Gastrocnemius medialis (tissue), 4 donors: ENCODE results near the gene SUGT1. TPM values are rescaled to one million over a fixed set of nuclear protein-coding genes. Genes with fewer than 3 reads are reported as not detected.
"Not testable (repeated sequence)": the region's sequence is repeated elsewhere in the genome, so short reads cannot be mapped to it uniquely, and the experiment has no call there.

ENCODE experiments used
- ATAC-seq, 2 donors: fragments of 150-250 bp; one replicate each; pipeline ENCODE4 v1.9.1; 2016
- DNase-seq, 2 donors: peaks; one replicate each; pipeline ENCODE4 v3.0.0-alpha.2; 2019
- H3K27ac ChIP-seq, 4 donors: fragments of 200-600 bp; sonication (generic); 1 replicate in 1 of 4; 2 replicates in 3 of 4; pipeline ENCODE4 v1.5.1; 2016 to 2018; ENCODE audit warnings: mild to moderate bottlenecking in 2 of 4, moderate library complexity in 1 of 4
- H3K27me3 ChIP-seq, 3 donors: fragments of 200-600 bp; sonication (generic) in 2 of 3; 1 replicate in 1 of 3; 2 replicates in 2 of 3; pipeline versions ENCODE4 v1.5.1 to v1.6.0; 2016 to 2019; ENCODE audit warnings: mild to moderate bottlenecking in 1 of 3, moderate library complexity in 1 of 3
- H3K36me3 ChIP-seq, 2 donors: fragments of 200-600 bp; sonication (generic) in 1 of 2; one replicate each; pipeline ENCODE4 v1.5.1; 2017 to 2018
- H3K4me1 ChIP-seq, 2 donors: fragments of 200-600 bp; sonication (generic) in 1 of 2; one replicate each; pipeline ENCODE4 v1.5.1; 2016 to 2017; ENCODE audit warnings: mild to moderate bottlenecking in 2 of 2
- H3K4me3 ChIP-seq, 4 donors: fragments of 200-600 bp; sonication (generic) in 3 of 4; 1 replicate in 1 of 4; 2 replicates in 3 of 4; pipeline ENCODE4 v1.5.1; 2016 to 2019; ENCODE audit warnings: mild to moderate bottlenecking in 2 of 4
- H3K9me3 ChIP-seq, 3 donors: fragments of 200-600 bp; sonication (generic) in 2 of 3; 1 replicate in 1 of 3; 2 replicates in 2 of 3; pipeline ENCODE4 v1.5.1; 2016 to 2019
- POLR2A ChIP-seq, 2 donors: fragments of 450-650 bp; IDR thresholded peaks; one replicate each; pipeline ENCODE4 v1.6.1; 2017; ENCODE audit warnings: antibody characterized with exemption in 2 of 2, mild to moderate bottlenecking in 2 of 2, moderate library complexity in 2 of 2
- in situ Hi-C, 4 donors: fragments of 200-750 bp; cut with MboI; loops; one replicate each; pipeline versions ENCODE4 v1.15.0 to v1.8.0; 2017; ENCODE audit warnings: low sequenced_read_pairs in 4 of 4
- intact Hi-C: fragments of 100-400 bp; cut with DNase I; formaldehyde crosslinking; loops from one replicate; pipeline ENCODE4 v1.15.1; 2023; ENCODE audit warnings: low total_unique reads
- total RNA-seq, 4 donors: library from RNA; depleted of rRNA; stranded (reverse); fragments of >200 nt; gene quantifications; one replicate each; pipeline versions ENCODE4 v1.1.0 to v1.2.3, GENCODE V29; 2016
- TF ChIP-seq, protein P1 (sequence below), 5 experiments: fragments of 450-650 bp in 3 of 5; fragments of 200-600 bp in 2 of 5; sonication (generic) in 2 of 5; IDR thresholded peaks in 4 of 5; conservative IDR thresholded peaks in 1 of 5; 1 replicate in 4 of 5; 2 replicates in 1 of 5; pipeline ENCODE4 v1.5.1; 2016 to 2019; ENCODE audit warnings: antibody characterized with exemption in 5 of 5, mild to moderate bottlenecking in 3 of 5, moderate library complexity in 3 of 5

SUGT1 gene
- total RNA-seq, 4 donors from 2014 or later: 37.5 to 48.5 (median 40.1) TPM

DNA sequence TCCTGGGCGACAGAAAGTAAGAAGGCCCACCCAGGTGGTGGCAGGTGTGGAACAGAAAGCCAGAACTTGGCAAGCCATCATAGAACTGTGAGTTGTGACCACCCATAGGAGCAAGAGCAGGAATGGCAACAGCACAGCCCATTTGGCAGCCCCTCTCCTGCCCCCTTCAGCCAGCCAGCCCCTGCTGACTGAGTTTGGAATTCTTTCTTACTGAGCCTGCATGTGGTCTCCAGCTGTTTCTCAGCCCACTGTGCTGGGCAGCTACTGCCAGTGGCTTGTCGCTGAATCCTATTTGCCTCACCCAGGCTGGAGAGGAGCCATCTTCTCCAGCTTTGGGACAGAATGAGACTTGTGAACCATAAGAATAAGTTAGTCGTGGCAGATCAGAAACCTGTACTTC is 58.6 kb downstream of the SUGT1 start:
- H3K9me3 ChIP-seq: no peaks in the 10 kb centered on the region
- no peaks in the 10 kb centered on the region for H3K4me1 ChIP-seq
- DNase-seq: no peak
- intact Hi-C loops: no loop called here
- no peak for ATAC-seq
- no peak for TF ChIP-seq POLR2A (IDR thresholded peaks at IDR 0.05)
- TF ChIP-seq, protein P1, sequence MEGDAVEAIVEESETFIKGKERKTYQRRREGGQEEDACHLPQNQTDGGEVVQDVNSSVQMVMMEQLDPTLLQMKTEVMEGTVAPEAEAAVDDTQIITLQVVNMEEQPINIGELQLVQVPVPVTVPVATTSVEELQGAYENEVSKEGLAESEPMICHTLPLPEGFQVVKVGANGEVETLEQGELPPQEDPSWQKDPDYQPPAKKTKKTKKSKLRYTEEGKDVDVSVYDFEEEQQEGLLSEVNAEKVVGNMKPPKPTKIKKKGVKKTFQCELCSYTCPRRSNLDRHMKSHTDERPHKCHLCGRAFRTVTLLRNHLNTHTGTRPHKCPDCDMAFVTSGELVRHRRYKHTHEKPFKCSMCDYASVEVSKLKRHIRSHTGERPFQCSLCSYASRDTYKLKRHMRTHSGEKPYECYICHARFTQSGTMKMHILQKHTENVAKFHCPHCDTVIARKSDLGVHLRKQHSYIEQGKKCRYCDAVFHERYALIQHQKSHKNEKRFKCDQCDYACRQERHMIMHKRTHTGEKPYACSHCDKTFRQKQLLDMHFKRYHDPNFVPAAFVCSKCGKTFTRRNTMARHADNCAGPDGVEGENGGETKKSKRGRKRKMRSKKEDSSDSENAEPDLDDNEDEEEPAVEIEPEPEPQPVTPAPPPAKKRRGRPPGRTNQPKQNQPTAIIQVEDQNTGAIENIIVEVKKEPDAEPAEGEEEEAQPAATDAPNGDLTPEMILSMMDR (IDR thresholded peaks at IDR 0.05 in 4 of 5, conservative IDR thresholded peaks at IDR 0.05 in 1 of 5): no peak
- H3K36me3 ChIP-seq: no peaks in the 10 kb centered on the region
- in situ Hi-C loops: no loop called here
- no peaks in the 10 kb centered on the region for H3K27me3 ChIP-seq
- no peak overlapping the region for H3K27ac ChIP-seq
- H3K4me3 ChIP-seq: no peak overlapping the region

DNA sequence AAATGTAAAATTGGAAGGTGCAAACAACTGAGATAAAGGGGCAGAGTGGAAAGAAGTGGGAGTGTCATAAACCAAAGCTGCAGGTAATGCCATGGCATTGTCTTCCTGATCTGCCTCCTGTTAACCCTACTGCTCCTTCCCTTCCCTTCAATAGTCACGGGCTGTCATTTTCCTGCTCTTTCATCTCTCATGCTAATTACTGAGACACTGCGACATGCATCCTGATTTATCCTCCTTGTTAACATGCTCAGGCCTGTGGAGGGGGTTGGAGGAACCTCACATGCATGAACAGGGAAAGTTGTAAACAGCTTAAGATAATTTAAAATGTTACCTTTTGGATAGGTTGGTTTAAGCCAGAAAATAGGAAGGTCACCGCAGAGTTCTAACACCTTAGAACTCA is 59.7 kb downstream of the SUGT1 start:
- Histone ChIP-seq H3K9me3 (no peaks in the 10 kb centered on the region), H3K27ac (no peak overlapping the region), H3K27me3 (no peaks in the 10 kb centered on the region), H3K4me1 (no peaks in the 10 kb centered on the region), H3K4me3 (no peak overlapping the region), H3K36me3 (no peaks in the 10 kb centered on the region)
- ATAC-seq: no peak
- no peak for DNase-seq
- intact Hi-C loops: no loop called here
- in situ Hi-C loops: no loop called here
- TF ChIP-seq, protein P1 (IDR thresholded peaks at IDR 0.05 in 4 of 5, conservative IDR thresholded peaks at IDR 0.05 in 1 of 5): no peak
- no peak for TF ChIP-seq POLR2A (IDR thresholded peaks at IDR 0.05)

DNA sequence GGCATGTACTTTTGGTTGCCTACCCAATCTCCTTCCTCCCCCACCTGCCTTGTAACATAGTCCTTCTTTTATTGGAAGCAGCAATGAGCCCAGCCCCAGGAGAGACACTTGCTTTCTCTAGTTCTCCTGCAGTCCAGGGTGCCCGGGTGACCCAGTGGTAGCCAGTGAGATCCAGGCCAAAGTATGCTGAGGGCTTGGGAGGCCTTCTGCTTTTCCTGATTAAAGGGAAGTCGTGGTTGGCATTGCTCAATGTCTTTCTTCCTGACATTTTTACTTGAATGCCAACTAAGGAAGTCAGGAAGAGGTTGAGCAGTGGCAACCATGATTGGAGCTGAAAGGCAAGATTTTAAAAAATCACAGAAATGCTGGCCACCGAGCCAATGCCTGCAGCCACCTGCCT is 61.3 kb downstream of the SUGT1 start:
- in situ Hi-C loops: no loop called here
- Histone ChIP-seq H3K4me1 (no peaks in the 10 kb centered on the region), H3K27ac (no peak overlapping the region), H3K36me3 (no peaks in the 10 kb centered on the region), H3K27me3 (no peaks in the 10 kb centered on the region), H3K9me3 (no peaks in the 10 kb centered on the region), H3K4me3 (no peak overlapping the region)
- intact Hi-C loops: no loop called here
- TF ChIP-seq POLR2A (IDR thresholded peaks at IDR 0.05): no peak
- TF ChIP-seq, protein P1 (IDR thresholded peaks at IDR 0.05 in 4 of 5, conservative IDR thresholded peaks at IDR 0.05 in 1 of 5): no peak
- ATAC-seq (no peak), DNase-seq (peak; percentile 18 to 26)

DNA sequence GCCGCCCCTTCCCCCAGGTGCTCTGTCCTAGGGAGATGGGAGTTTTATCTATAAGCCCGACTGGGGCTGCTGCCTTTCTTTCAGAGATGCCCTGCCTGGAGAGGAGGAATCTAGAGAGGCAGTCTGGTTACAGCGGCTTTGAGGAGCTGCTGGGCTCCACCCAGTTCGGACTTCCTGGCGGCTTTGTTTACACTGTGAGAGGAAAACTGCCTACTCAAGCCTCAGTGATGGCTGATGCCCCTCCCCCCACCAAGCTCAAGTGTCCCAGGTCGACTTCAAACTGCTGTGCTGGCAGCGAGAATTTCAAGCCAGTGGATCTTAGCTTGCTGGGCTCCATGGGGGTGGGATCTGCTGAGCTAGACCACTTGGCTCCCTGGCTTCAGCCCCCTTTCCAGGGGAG is 68.3 kb downstream of the SUGT1 start:
- in situ Hi-C loops, H3K4me3 ChIP-seq, intact Hi-C loops, H3K9me3 ChIP-seq, H3K27ac ChIP-seq, H3K36me3 ChIP-seq, DNase-seq, ATAC-seq, H3K4me1 ChIP-seq, H3K27me3 ChIP-seq: not testable (repeated sequence)

DNA sequence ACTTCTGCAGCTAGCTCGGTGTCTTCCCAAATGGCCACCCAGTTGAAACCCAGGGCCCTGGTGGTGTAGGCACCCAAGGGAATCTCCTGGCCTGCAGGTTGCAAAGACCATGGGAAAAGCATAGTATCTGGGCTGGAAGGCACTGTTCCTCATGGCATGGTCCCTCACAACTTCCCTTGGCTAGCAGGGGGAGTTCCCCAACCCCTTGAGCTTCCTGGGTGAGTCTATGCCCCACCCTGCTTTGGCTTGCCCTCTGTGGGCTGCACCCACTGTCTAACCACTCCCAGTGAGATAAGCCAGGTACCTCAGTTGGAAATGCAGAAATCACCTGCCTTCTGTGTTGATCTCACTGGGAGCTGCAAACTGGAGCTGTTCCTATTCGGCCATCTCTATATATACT is 68.7 kb downstream of the SUGT1 start:
- H3K27me3 ChIP-seq, H3K9me3 ChIP-seq, H3K36me3 ChIP-seq, H3K4me3 ChIP-seq, H3K27ac ChIP-seq, H3K4me1 ChIP-seq, ATAC-seq, intact Hi-C loops, in situ Hi-C loops, DNase-seq: not testable (repeated sequence)

DNA sequence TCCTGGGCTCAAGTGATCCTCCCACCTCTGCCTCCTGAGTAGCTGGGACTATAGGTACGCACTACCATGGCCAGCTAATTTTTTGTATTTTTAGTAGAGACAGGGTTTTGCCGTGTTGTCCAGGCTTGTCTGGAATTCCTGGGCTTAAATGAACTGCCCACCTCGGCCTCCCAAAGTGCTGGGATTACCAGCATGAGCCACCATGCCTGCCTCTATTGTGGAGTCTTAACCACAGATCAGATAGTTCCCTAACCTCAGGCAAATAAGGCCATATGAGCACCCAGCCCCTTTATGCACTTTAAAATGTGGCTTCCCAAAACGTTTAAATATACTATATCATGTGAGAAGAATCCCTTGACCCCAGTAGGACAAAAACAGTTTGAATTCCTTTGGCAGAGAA is 70.5 kb downstream of the SUGT1 start:
- no peaks in the 10 kb centered on the region for H3K9me3 ChIP-seq
- H3K27me3 ChIP-seq: no peaks in the 10 kb centered on the region
- in situ Hi-C loops: no loop called here
- no peak for DNase-seq
- no peaks in the 10 kb centered on the region for H3K4me1 ChIP-seq
- intact Hi-C loops: no loop called here
- no peak overlapping the region for H3K27ac ChIP-seq
- no peaks in the 10 kb centered on the region for H3K36me3 ChIP-seq
- H3K4me3 ChIP-seq: no peak overlapping the region
- no peak for ATAC-seq
- TF ChIP-seq POLR2A (IDR thresholded peaks at IDR 0.05): no peak
- TF ChIP-seq, protein P1 (IDR thresholded peaks at IDR 0.05 in 4 of 5, conservative IDR thresholded peaks at IDR 0.05 in 1 of 5): no peak
